SU-DHL-6 (cell line): ENCODE measurements around the gene ZNF23.

ENCODE experiments used
- EZH2phosphoT487 ChIP-seq: fragments of 200-600 bp; sonication (generic), shearing (Covaris generic); conservative IDR thresholded peaks from 2 replicates; pipeline ENCODE4 v1.6.1; 2018; ENCODE audit warnings: mild to moderate bottlenecking, antibody characterized with exemption, low read length, moderate library complexity, mixed read lengths
- TF ChIP-seq, protein P1 (sequence below): fragments of 200-600 bp; sonication (generic); IDR thresholded peaks from one replicate; pipeline ENCODE4 v1.5.1; 2017; ENCODE audit warnings: antibody characterized with exemption, mild to moderate bottlenecking, low read length, moderate library complexity; ENCODE audit not compliant: insufficient read depth, poor library complexity, severe bottlenecking

DNA sequence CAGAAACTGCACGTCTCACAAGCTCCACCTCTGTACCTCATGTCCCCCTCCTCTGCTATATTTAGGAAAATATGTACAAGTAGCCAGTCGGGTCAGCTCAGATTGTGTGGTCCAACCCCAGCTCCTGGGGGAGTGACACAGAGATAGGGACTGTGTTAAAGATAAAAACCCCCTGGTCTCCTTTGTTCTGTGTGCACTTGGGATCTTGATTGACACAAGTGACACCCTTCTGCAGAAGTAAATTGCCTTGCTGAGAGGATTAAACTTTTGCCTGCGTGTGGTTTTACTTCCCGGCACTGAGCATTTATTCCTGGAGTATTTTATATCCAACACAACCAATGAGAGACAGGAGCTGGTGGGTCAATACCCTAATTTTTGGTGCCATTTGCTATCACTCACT, 57.7 kb downstream of the ZNF23 start:
- TF ChIP-seq, protein P1, sequence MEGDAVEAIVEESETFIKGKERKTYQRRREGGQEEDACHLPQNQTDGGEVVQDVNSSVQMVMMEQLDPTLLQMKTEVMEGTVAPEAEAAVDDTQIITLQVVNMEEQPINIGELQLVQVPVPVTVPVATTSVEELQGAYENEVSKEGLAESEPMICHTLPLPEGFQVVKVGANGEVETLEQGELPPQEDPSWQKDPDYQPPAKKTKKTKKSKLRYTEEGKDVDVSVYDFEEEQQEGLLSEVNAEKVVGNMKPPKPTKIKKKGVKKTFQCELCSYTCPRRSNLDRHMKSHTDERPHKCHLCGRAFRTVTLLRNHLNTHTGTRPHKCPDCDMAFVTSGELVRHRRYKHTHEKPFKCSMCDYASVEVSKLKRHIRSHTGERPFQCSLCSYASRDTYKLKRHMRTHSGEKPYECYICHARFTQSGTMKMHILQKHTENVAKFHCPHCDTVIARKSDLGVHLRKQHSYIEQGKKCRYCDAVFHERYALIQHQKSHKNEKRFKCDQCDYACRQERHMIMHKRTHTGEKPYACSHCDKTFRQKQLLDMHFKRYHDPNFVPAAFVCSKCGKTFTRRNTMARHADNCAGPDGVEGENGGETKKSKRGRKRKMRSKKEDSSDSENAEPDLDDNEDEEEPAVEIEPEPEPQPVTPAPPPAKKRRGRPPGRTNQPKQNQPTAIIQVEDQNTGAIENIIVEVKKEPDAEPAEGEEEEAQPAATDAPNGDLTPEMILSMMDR, result no peak
- no peak for TF ChIP-seq EZH2phosphoT487
